Stomach (tissue), 9 donors: ENCODE data around the gene ZNF860. TPM values are rescaled to one million over a fixed set of nuclear protein-coding genes. Genes with fewer than 3 reads are reported as not detected.
A peak's percentile ranks its signal among the peaks of the same experiment; 100 is the strongest.

Experiments
- DNase-seq, 2 donors: peaks; one replicate each; pipeline versions ENCODE4 v3.0.0 to v3.0.0-alpha.2; 2013 to 2019
- H3K27ac ChIP-seq, 5 donors: fragments of 200-600 bp in 4 of 5; sonication (generic) in 4 of 5; one replicate each; pipeline ENCODE4 v1.5.1; 2013 to 2019; ENCODE audit warnings: mild to moderate bottlenecking in 1 of 5, moderate library complexity in 1 of 5
- H3K27me3 ChIP-seq, 3 donors: fragments of 200-600 bp; sonication (generic); one replicate each; pipeline ENCODE4 v1.5.1; 2017 to 2019; ENCODE audit warnings: mixed run types in 1 of 3
- H3K36me3 ChIP-seq, 4 donors: fragments of 200-600 bp; sonication (generic); 1 replicate in 3 of 4; 2 replicates in 1 of 4; pipeline ENCODE4 v1.5.1; 2016 to 2019
- H3K4me1 ChIP-seq, 4 donors: fragments of 200-600 bp; sonication (generic); one replicate each; pipeline ENCODE4 v1.5.1; 2016 to 2019
- H3K4me3 ChIP-seq, 4 donors: fragments of 200-600 bp; sonication (generic) in 3 of 4; one replicate each; pipeline ENCODE4 v1.5.1; 2016 to 2019; ENCODE audit warnings: mild to moderate bottlenecking in 1 of 4
- H3K9me3 ChIP-seq, 4 donors: fragments of 200-600 bp; sonication (generic); one replicate each; pipeline ENCODE4 v1.5.1; 2016 to 2019
- EP300 ChIP-seq: sonication (generic); formaldehyde crosslinking; IDR thresholded peaks from one replicate; pipeline ENCODE4 v1.6.1; 2017; ENCODE audit warnings: antibody characterized with exemption
- POLR2A ChIP-seq, 4 donors: fragments of 450-650 bp; IDR thresholded peaks; one replicate each; pipeline ENCODE4 v1.6.1; 2016; ENCODE audit warnings: antibody characterized with exemption in 4 of 4, control low read depth in 2 of 4, mild to moderate bottlenecking in 1 of 4, moderate library complexity in 1 of 4
- POLR2AphosphoS5 ChIP-seq, 3 donors: sonication (generic); formaldehyde crosslinking; IDR thresholded peaks; one replicate each; pipeline ENCODE4 v1.6.1; 2016; ENCODE audit warnings: antibody characterized with exemption in 3 of 3
- WGBS, 5 donors: extraction: QIAGEN DNeasy Blood & Tissue Kit in 3 of 5; methylation state at CpG; one replicate each; pipeline versions ENCODE4 v1.1.5 to v1.1.7; 2013 to 2018; 5-methylcytosine and 5-hydroxymethylcytosine counted together
- intact Hi-C: fragments of 100-400 bp; cut with DNase I; formaldehyde crosslinking; loops from one replicate; pipeline ENCODE4 v1.15.1; 2023; ENCODE audit warnings: low total_unique reads
- polyA plus RNA-seq, 3 donors: library from polyadenylated mRNA; stranded (reverse); fragments of 200-250 nt; gene quantifications; one replicate each; pipeline ENCODE4 v1.2.3, GENCODE V29; 2013
- total RNA-seq, 5 donors: library from RNA; depleted of rRNA; stranded (reverse); fragments of >200 nt; gene quantifications; one replicate each; pipeline versions ENCODE4 v1.1.0 to v1.2.3, GENCODE V29; 2014 to 2016
- TF ChIP-seq, protein P1 (sequence below), 7 experiments: fragments of 450-650 bp in 4 of 7; fragments of 200-600 bp in 3 of 7; sonication (generic) in 3 of 7; IDR thresholded peaks; one replicate each; pipeline ENCODE4 v1.5.1; 2016 to 2019; ENCODE audit warnings: antibody characterized with exemption in 7 of 7, control low read depth in 2 of 7, mild to moderate bottlenecking in 1 of 7
- donor health status: healthy with polysubstance abuse.
- donor health status: Bipolar disorder and iron deficiency.
- donor health status: healthy.

ZNF860 gene
- total and polyA plus RNA-seq, 8 donors = 0.50 to 2.0 (median 1.3) TPM; not detected in 4

- no peak for DNase-seq
- intact Hi-C loops = no loop called here
- no peak for TF ChIP-seq EP300
- TF ChIP-seq, protein P1, sequence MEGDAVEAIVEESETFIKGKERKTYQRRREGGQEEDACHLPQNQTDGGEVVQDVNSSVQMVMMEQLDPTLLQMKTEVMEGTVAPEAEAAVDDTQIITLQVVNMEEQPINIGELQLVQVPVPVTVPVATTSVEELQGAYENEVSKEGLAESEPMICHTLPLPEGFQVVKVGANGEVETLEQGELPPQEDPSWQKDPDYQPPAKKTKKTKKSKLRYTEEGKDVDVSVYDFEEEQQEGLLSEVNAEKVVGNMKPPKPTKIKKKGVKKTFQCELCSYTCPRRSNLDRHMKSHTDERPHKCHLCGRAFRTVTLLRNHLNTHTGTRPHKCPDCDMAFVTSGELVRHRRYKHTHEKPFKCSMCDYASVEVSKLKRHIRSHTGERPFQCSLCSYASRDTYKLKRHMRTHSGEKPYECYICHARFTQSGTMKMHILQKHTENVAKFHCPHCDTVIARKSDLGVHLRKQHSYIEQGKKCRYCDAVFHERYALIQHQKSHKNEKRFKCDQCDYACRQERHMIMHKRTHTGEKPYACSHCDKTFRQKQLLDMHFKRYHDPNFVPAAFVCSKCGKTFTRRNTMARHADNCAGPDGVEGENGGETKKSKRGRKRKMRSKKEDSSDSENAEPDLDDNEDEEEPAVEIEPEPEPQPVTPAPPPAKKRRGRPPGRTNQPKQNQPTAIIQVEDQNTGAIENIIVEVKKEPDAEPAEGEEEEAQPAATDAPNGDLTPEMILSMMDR (IDR thresholded peaks at IDR 0.05) = no peak
- TF ChIP-seq POLR2AphosphoS5 (IDR thresholded peaks at IDR 0.05) = no peak
- no peak for TF ChIP-seq POLR2A (IDR thresholded peaks at IDR 0.05)
- peaks cover 7 to 10% (median 8%) of the 10 kb centered on the region in 4 donors for H3K9me3 ChIP-seq
- peak overlapping the region in 1 of 5 donors; percentile 75 for H3K27ac ChIP-seq
- H3K27me3 ChIP-seq = no peaks in the 10 kb centered on the region
- no peak overlapping the region for H3K4me3 ChIP-seq
- peaks cover 25 to 40% (median 29%) of the 10 kb centered on the region in 4 donors for H3K4me1 ChIP-seq
- WGBS, 5 donors = 73 to 90% (median 88%) methylated on average over 3 of the region's 3 CpGs
- H3K36me3 ChIP-seq = no peaks in the 10 kb centered on the region
Measured at GRCh38 chr3:31957106-31957505, 24.4 kb upstream of the ZNF860 start.

DNA sequence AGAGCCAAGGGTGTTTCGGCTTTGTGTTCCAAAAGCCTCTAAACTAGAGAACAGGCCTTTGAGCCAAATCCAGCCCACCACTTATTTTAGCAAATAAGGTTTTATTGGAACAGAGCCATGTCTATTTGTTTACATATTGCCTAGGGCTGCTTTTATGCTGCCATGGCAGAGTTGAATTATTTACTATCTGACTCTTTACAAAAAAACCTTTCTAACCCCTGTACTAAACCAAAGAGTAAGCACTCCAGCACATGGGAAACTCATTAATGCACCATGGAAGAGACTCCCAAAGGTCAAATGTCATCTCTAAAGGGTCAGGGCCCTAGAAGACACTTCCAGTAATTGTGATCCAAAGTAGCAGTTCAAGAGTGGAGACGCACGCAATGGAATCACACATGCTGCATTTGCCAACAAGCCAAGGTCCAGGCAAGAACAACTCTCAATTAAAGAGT is 22.8 kb upstream of the ZNF860 start:
- peaks cover 25 to 40% (median 29%) of the 10 kb centered on the region in 4 donors for H3K4me1 ChIP-seq
- H3K4me3 ChIP-seq = no peak overlapping the region
- TF ChIP-seq POLR2AphosphoS5 (IDR thresholded peaks at IDR 0.05) (no peak), EP300 (no peak), POLR2A (IDR thresholded peaks at IDR 0.05) (no peak)
- TF ChIP-seq, protein P1 (IDR thresholded peaks at IDR 0.05) = no peak
- no peaks in the 10 kb centered on the region for H3K27me3 ChIP-seq
- intact Hi-C loops = no loop called here
- H3K27ac ChIP-seq = peak overlapping the region in 3 of 5 donors; percentile 75 to 82 (median 81)
- peak in 1 of 2 donors; percentile 70 for DNase-seq
- H3K36me3 ChIP-seq = no peaks in the 10 kb centered on the region
- WGBS, 5 donors = 48 to 68% (median 57%) methylated on average over 3 of the region's 3 CpGs
- H3K9me3 ChIP-seq = peaks cover 7 to 10% (median 8%) of the 10 kb centered on the region in 4 donors

- Histone ChIP-seq H3K27me3 (no peaks in the 10 kb centered on the region), H3K36me3 (no peaks in the 10 kb centered on the region), H3K4me3 (peak overlapping the region in 1 of 4 donors; percentile 21), H3K4me1 (peaks cover 25 to 40% (median 29%) of the 10 kb centered on the region in 4 donors), H3K27ac (peak overlapping the region in 4 of 5 donors; percentile 73 to 82 (median 78)), H3K9me3 (peaks cover 7 to 10% (median 8%) of the 10 kb centered on the region in 4 donors)
- DNase-seq = no peak
- intact Hi-C loops = no loop called here
- TF ChIP-seq, protein P1 (IDR thresholded peaks at IDR 0.05) = no peak
- TF ChIP-seq EP300 (no peak), POLR2A (IDR thresholded peaks at IDR 0.05) (no peak), POLR2AphosphoS5 (IDR thresholded peaks at IDR 0.05) (no peak)
- WGBS, 5 donors = 58 to 86% (median 73%) methylated on average over 2 of the region's 2 CpGs
Measured at GRCh38 chr3:31959251-31959650, 22.3 kb upstream of the ZNF860 start.

- no peak for TF ChIP-seq EP300
- no peak for TF ChIP-seq POLR2A (IDR thresholded peaks at IDR 0.05)
- TF ChIP-seq POLR2AphosphoS5 (IDR thresholded peaks at IDR 0.05) = no peak
- TF ChIP-seq, protein P1 (IDR thresholded peaks at IDR 0.05) = no peak
- Histone ChIP-seq H3K4me1 (peaks cover 25 to 40% (median 29%) of the 10 kb centered on the region in 4 donors), H3K27me3 (no peaks in the 10 kb centered on the region), H3K36me3 (no peaks in the 10 kb centered on the region), H3K9me3 (peaks cover 6 to 8% (median 7%) of the 10 kb centered on the region in 4 donors), H3K27ac (peak overlapping the region; percentile 73 to 82 (median 75)), H3K4me3 (peak overlapping the region; percentile 21 to 28 (median 24))
- DNase-seq = peak in 1 of 2 donors; percentile 57
- WGBS, 5 donors = 36 to 59% (median 40%) methylated on average over 7 of the region's 7 CpGs
- intact Hi-C loops = no loop called here
Measured at GRCh38 chr3:31959951-31960792, 21.4 kb upstream of the ZNF860 start.
